GM12878 (cell line): ENCODE data around the gene MAP6D1. TPM values are rescaled to one million over a fixed set of nuclear protein-coding genes. Genes with fewer than 3 reads are reported as not detected.

Source experiments
- ATAC-seq: fragments of 200-7000 bp; cut with Tn5 transposase; 3 replicates; pipeline ENCODE4 v1.9.1; 2020; ENCODE audit warnings: mild to moderate bottlenecking, moderate library complexity
- BruUV-seq: library from RNA; stranded (reverse); fragments of 400-500 nt; replicated peaks from 2 replicates; lab custom pipeline; 2021; lab: Mats Ljungman, UMichigan
- CTCF ChIA-PET: fragments of 300-600 bp; sonication (Branson Sonifier 250); formaldehyde crosslinking; extraction: SDS; loops from one replicate; lab custom pipeline; 2021; ENCODE audit warnings: inconsistent platforms; lab: Yijun Ruan, JAX
- POLR2A ChIA-PET: fragments of 350-600 bp; formaldehyde crosslinking; extraction: SDS; loops from one replicate; lab custom pipeline; 2021; ENCODE audit warnings: inconsistent platforms; lab: Charles Lee
- RAD21 ChIA-PET: fragments of 300-600 bp; sonication (Branson Sonifier 250); formaldehyde crosslinking; loops from one replicate; lab custom pipeline; 2023; ENCODE audit warnings: antibody characterized with exemption; ENCODE audit not compliant: unreplicated experiment; lab: Charles Lee
- SMC1A ChIA-PET: fragments of 300-600 bp; sonication (Branson Sonifier 250); formaldehyde crosslinking; loops from one replicate; lab custom pipeline; 2023; ENCODE audit not compliant: unreplicated experiment, uncharacterized antibody; lab: Charles Lee
- DNase-seq: peaks from one replicate; pipeline ENCODE4 v3.0.0-alpha.2; 2011; ENCODE audit warnings: low read depth, low spot score
- FAIRE-seq: peaks from 3 replicates; lab custom pipeline; 2011; peaks lifted over from hg19 to GRCh38; lab: Jason Lieb, UNC
- H2AFZ ChIP-seq: 2 replicates; pipeline ENCODE4 v1.6.0; 2011; ENCODE audit warnings: low read depth, low read length, control low read depth; ENCODE audit not compliant: control insufficient read depth
- H3K27ac ChIP-seq: 2 replicates; pipeline ENCODE4 v1.5.1; 2011; ENCODE audit warnings: control low read depth; ENCODE audit not compliant: control insufficient read depth, insufficient read depth
- H3K27me3 ChIP-seq, 2 experiments: replicated peaks in 1 of 2; 2 replicates each; pipeline versions ENCODE4 v1.6.0 to v1.6.1; 2011; ENCODE audit warnings: low read length in 1 of 2; ENCODE audit not compliant: control insufficient read depth in 2 of 2, insufficient read depth in 2 of 2
- H3K36me3 ChIP-seq, 2 experiments: 2 replicates each; pipeline ENCODE4 v1.5.1; 2011; ENCODE audit warnings: low read length in 1 of 2; ENCODE audit not compliant: control insufficient read depth in 2 of 2, insufficient read depth in 2 of 2
- H3K4me1 ChIP-seq: 2 replicates; pipeline ENCODE4 v1.6.1; 2011; ENCODE audit warnings: mild to moderate bottlenecking, low read length, moderate library complexity, mixed read lengths; ENCODE audit not compliant: control insufficient read depth, insufficient read depth
- H3K4me2 ChIP-seq: 2 replicates; pipeline ENCODE4 v1.6.0; 2011; ENCODE audit warnings: control low read depth; ENCODE audit not compliant: control insufficient read depth, insufficient read depth
- H3K4me3 ChIP-seq: fragments of 200-600 bp; sonication (generic); 2 replicates; pipeline ENCODE4 v1.5.1; 2016
- H3K79me2 ChIP-seq: 2 replicates; pipeline ENCODE4 v1.6.0; 2011; ENCODE audit warnings: low read length; ENCODE audit not compliant: control insufficient read depth, insufficient read depth
- H3K9ac ChIP-seq: 2 replicates; pipeline ENCODE4 v1.8.0; 2011; ENCODE audit warnings: low read length, control low read depth, mixed read lengths; ENCODE audit not compliant: control insufficient read depth, insufficient read depth
- H3K9me3 ChIP-seq: replicated peaks from 3 replicates; pipeline ENCODE4 v1.5.1; 2011; ENCODE audit warnings: mild to moderate bottlenecking, low read length; ENCODE audit not compliant: control insufficient read depth, insufficient read depth
- H4K20me1 ChIP-seq: 2 replicates; pipeline ENCODE4 v1.6.0; 2011; ENCODE audit not compliant: control insufficient read depth, insufficient read depth
- EP300 ChIP-seq, 2 experiments: fragments of 150-350 bp in 1 of 2; IDR thresholded peaks; 2 replicates each; pipeline ENCODE4 v1.6.1; 2011 to 2012; ENCODE audit warnings: low read depth in 2 of 2, low read length in 2 of 2, borderline replicate concordance in 1 of 2, improper control_type of control experiment in 1 of 2, inconsistent platforms in 1 of 2; ENCODE audit not compliant: control insufficient read depth in 1 of 2
- HDAC2 ChIP-seq: fragments of 200-600 bp; sonication (generic); IDR thresholded peaks from 2 replicates; pipeline ENCODE4 v1.6.1; 2017
- NFIC ChIP-seq: IDR thresholded peaks from 2 replicates; pipeline ENCODE4 v1.6.1; 2012; ENCODE audit warnings: low read depth, mild to moderate bottlenecking, inconsistent platforms, low read length, moderate library complexity
- NR2C1 ChIP-seq: fragments of 450-650 bp; IDR thresholded peaks from 2 replicates; pipeline ENCODE4 v1.6.1; 2017; ENCODE audit warnings: antibody characterized with exemption, mild to moderate bottlenecking, moderate library complexity
- POU2F2 ChIP-seq: IDR thresholded peaks from 3 replicates; pipeline ENCODE4 v1.6.1; 2011; ENCODE audit warnings: low read depth, mild to moderate bottlenecking, low read length, borderline replicate concordance
- SPI1 ChIP-seq: IDR thresholded peaks from 2 replicates; pipeline ENCODE4 v1.6.1; 2011; ENCODE audit warnings: low read depth, mild to moderate bottlenecking, low read length, moderate library complexity, borderline replicate concordance; ENCODE audit not compliant: insufficient read depth
- TCF7 ChIP-seq: IDR thresholded peaks from 2 replicates; pipeline ENCODE4 v1.6.1; 2014; ENCODE audit warnings: antibody characterized with exemption, borderline replicate concordance
- WGBS: methylation state at CpG from one replicate; pipeline ENCODE4 v1.1.6; 2016; ENCODE audit warnings: low lambda C conversion rate; ENCODE audit not compliant: insufficient replicate concordance, insufficient coverage; ENCODE audit errors: missing lambda C conversion rate; 5-methylcytosine and 5-hydroxymethylcytosine counted together
- in situ Hi-C: fragments of 300-500 bp; cut with MboI; formaldehyde crosslinking; loops from 9 replicates; pipeline ENCODE4 v1.14.3; 2018; ENCODE audit warnings: mixed read lengths
- intact Hi-C: fragments of 100-400 bp; cut with micrococcal nuclease; formaldehyde crosslinking; loops from one replicate; pipeline ENCODE4 v1.14.2; 2022; ENCODE audit not compliant: unreplicated experiment
- polyA plus RNA-seq, 11 experiments: library from polyadenylated mRNA; depleted of rRNA in 4 of 11; unstranded in 6 of 11; stranded (reverse) in 5 of 11; fragments of >200 nt; fragmentation: Nextera tagmentation in 4 of 11; fragmentation: Illumina TruSeq in 1 of 11; extraction: Ambion mirVana in 4 of 11; extraction: Trizol in 1 of 11; gene quantifications; 1 replicate in 1 of 11; 2 replicates in 10 of 11; pipeline versions ENCODE4 v1.2.1 to v1.2.3, GENCODE V29; 2011 to 2016; ENCODE audit warnings: inconsistent platforms in 2 of 11, missing spikeins in 2 of 11, low read depth in 1 of 11
- total RNA-seq, 4 experiments: library from RNA; depleted of rRNA in 3 of 4; stranded (reverse); fragments of >200 nt in 3 of 4; fragmentation: Illumina TruSeq in 1 of 4; extraction: Trizol in 1 of 4; gene quantifications; 2 replicates each; pipeline versions ENCODE4 v1.2.1 to v1.2.3, GENCODE V29; 2013 to 2021

The MAP6D1 gene
- total and polyA plus RNA-seq, 10 of the 15 experiments (the other 5 are each of a cell fraction or from before 2014, with no cell fraction given): 0.50 to 2.2 (median 1.2) TPM; not detected in 3

GRCh38 chr3:183782576-183783276 lies 42.7 kb downstream of the MAP6D1 start:
- Histone ChIP-seq H2AFZ (no peak overlapping the region), H4K20me1 (no peaks in the 10 kb centered on the region), H3K4me3 (no peak overlapping the region), H3K4me2 (no peak overlapping the region), H3K79me2 (no peaks in the 10 kb centered on the region; the same call in none of the 2 replicates), H3K4me1 (0 out of 2 replicates have a peak, but pooled peaks cover 3% of the 10 kb centered on the region), H3K27ac (no peak overlapping the region), H3K36me3 (peaks cover 5 to 34% of the 10 kb centered on the region in 2 experiments), H3K27me3 (no peaks in the 10 kb centered on the region), H3K9ac (no peak overlapping the region), H3K9me3 (no peaks in the 10 kb centered on the region; the same call in 2 of the 3 replicates)
- in situ Hi-C loops (no loop called here), intact Hi-C loops (no loop called here)
- DNase-seq: no peak
- WGBS: 79% methylated on average over 7 of the region's 7 CpGs
- POLR2A ChIA-PET: no interaction called here
- RAD21 ChIA-PET: no interaction called here
- ATAC-seq: peak; percentile 35
- no peak for FAIRE-seq
- SMC1A ChIA-PET: no interaction called here
- TF ChIP-seq SPI1 (peak; percentile 16; the same call in 1 of the 2 replicates), NFIC (no peak), POU2F2 (peak; percentile 67; the same call in 1 of the 3 replicates), HDAC2 (no peak)
- CTCF ChIA-PET: no interaction called here
- BruUV-seq: no TSS peak

- POLR2A ChIA-PET: interaction anchor here (0.6 kb wide), 1 partner anchor 61 kb away, joined by 4 read pairs; no protein-coding TSS in a partner anchor
- in situ Hi-C loops: no loop called here
Measured at GRCh38 chr3:183781246-183781645, 44.1 kb downstream of the MAP6D1 start.

More at GRCh38 chr3:183781246-183781645, 44.1 kb downstream of the MAP6D1 start:
- Histone ChIP-seq H3K9me3 (no peaks in the 10 kb centered on the region; the same call in 2 of the 3 replicates), H4K20me1 (no peaks in the 10 kb centered on the region), H3K79me2 (no peaks in the 10 kb centered on the region; the same call in none of the 2 replicates), H3K4me2 (no peak overlapping the region), H3K4me1 (0 out of 2 replicates have a peak, but pooled peaks cover 3% of the 10 kb centered on the region), H3K4me3 (no peak overlapping the region), H3K9ac (no peak overlapping the region), H2AFZ (no peak overlapping the region), H3K27me3 (no peaks in the 10 kb centered on the region), H3K36me3 (peaks cover 6 to 29% of the 10 kb centered on the region in 2 experiments), H3K27ac (no peak overlapping the region)
- TF ChIP-seq EP300 (IDR thresholded peaks at IDR 0.05; ENCODE audit: borderline replicate concordance in 1 of 2, control insufficient read depth in 1 of 2, low read depth in 2 of 2, low read length in 2 of 2) (no peak), NR2C1 (no peak), TCF7 (no peak)
- no peak for DNase-seq
- 98% methylated on average over 6 of the region's 6 CpGs for WGBS
- CTCF ChIA-PET: interaction anchor here (1.9 kb wide), 1 partner anchor 14 kb away, joined by 6 read pairs; no protein-coding TSS in a partner anchor
- SMC1A ChIA-PET: interaction anchor here (0.5 to 1.0 kb wide), 2 partner anchors 29 to 597 kb away, joined by 3 to 4 read pairs; no protein-coding TSS in a partner anchor
- ATAC-seq: no peak
- intact Hi-C loops: no loop called here
- BruUV-seq: no TSS peak
- no peak for FAIRE-seq
- RAD21 ChIA-PET: no interaction called here
